SK-N-SH (cell line): ENCODE data around the gene CD180. TPM values are rescaled to one million over a fixed set of nuclear protein-coding genes. Genes with fewer than 3 reads are reported as not detected.

Experiments used
- CTCF ChIA-PET: fragments of 300-600, 350-600 bp; formaldehyde crosslinking; extraction: SDS; loops from one replicate; lab custom pipeline; 2021; lab: Yijun Ruan, JAX
- POLR2A ChIA-PET: fragments of 350-600 bp; sonication (Branson Sonifier 250); formaldehyde crosslinking; extraction: SDS; loops from one replicate; lab custom pipeline; 2020; ENCODE audit warnings: antibody characterized with exemption, inconsistent platforms; lab: Yijun Ruan, JAX
- DNase-seq: peaks from one replicate; pipeline ENCODE4 v3.0.0; 2012
- H2AFZ ChIP-seq: fragments of 200-600 bp; sonication (generic); 2 replicates; pipeline ENCODE4 v1.8.1; 2016; ENCODE audit warnings: antibody characterized with exemption, mild to moderate bottlenecking, low read depth
- H3F3A ChIP-seq: fragments of 200-600 bp; sonication (generic); replicated peaks from 2 replicates; pipeline ENCODE3; 2016; ENCODE audit warnings: antibody characterized with exemption, mild to moderate bottlenecking; ENCODE audit not compliant: insufficient read depth
- H3K27ac ChIP-seq, 2 experiments: fragments of 200-500 bp in 1 of 2; fragments of 200-600 bp in 1 of 2; sonication (Bioruptor generic) in 1 of 2; sonication (generic), shearing (Covaris generic) in 1 of 2; 2 replicates each; pipeline versions ENCODE4 v1.5.1 to v1.6.1; 2014 to 2016; ENCODE audit warnings: low read depth in 2 of 2, inconsistent platforms in 1 of 2, low read length in 1 of 2, mild to moderate bottlenecking in 1 of 2, mixed read lengths in 1 of 2
- H3K27me3 ChIP-seq: fragments of 200-600 bp; sonication (generic), shearing (Covaris generic); 2 replicates; pipeline ENCODE4 v1.6.1; 2016; ENCODE audit warnings: mixed run types; ENCODE audit not compliant: insufficient read depth
- H3K36me3 ChIP-seq, 2 experiments: fragments of 200-500 bp in 1 of 2; fragments of 200-600 bp in 1 of 2; sonication (Bioruptor generic) in 1 of 2; sonication (generic) in 1 of 2; replicated peaks in 1 of 2; 2 replicates each; pipeline versions ENCODE3 to v1.5.1; 2014 to 2016; ENCODE audit warnings: low read length in 1 of 2, mild to moderate bottlenecking in 1 of 2; ENCODE audit not compliant: insufficient read depth in 2 of 2, control insufficient read depth in 1 of 2
- H3K4me1 ChIP-seq, 2 experiments: fragments of 200-500 bp in 1 of 2; fragments of 200-600 bp in 1 of 2; sonication (Bioruptor generic) in 1 of 2; sonication (generic), shearing (Covaris generic) in 1 of 2; 2 replicates each; pipeline versions ENCODE4 v1.5.1 to v1.6.1; 2014 to 2016; ENCODE audit warnings: low read depth in 1 of 2, low read length in 1 of 2, mixed run types in 1 of 2; ENCODE audit not compliant: insufficient read depth in 2 of 2, control insufficient read depth in 1 of 2
- H3K4me2 ChIP-seq: fragments of 200-600 bp; sonication (generic), shearing (Covaris generic); 2 replicates; pipeline ENCODE4 v1.6.1; 2017; ENCODE audit warnings: mixed run types
- H3K4me3 ChIP-seq, 2 experiments: fragments of 200-500 bp in 1 of 2; fragments of 200-600 bp in 1 of 2; sonication (Bioruptor generic) in 1 of 2; sonication (generic), shearing (Covaris generic) in 1 of 2; 2 replicates each; pipeline versions ENCODE4 v1.5.1 to v1.8.1; 2014 to 2016; ENCODE audit warnings: low read depth in 2 of 2, inconsistent platforms in 1 of 2, low read length in 1 of 2, mild to moderate bottlenecking in 1 of 2, mixed read lengths in 1 of 2, moderate library complexity in 1 of 2
- H3K79me2 ChIP-seq: fragments of 200-600 bp; sonication (generic); 2 replicates; pipeline ENCODE4 v1.8.1; 2017; ENCODE audit warnings: mild to moderate bottlenecking; ENCODE audit not compliant: insufficient read depth
- H3K9ac ChIP-seq: fragments of 200-600 bp; sonication (generic); 2 replicates; pipeline ENCODE4 v1.6.1; 2017; ENCODE audit warnings: mixed run types
- H3K9me2 ChIP-seq: fragments of 200-600 bp; sonication (generic); 2 replicates; pipeline ENCODE4 v1.6.1; 2017; ENCODE audit warnings: mixed run types
- H3K9me3 ChIP-seq: fragments of 200-600 bp; sonication (generic); 2 replicates; pipeline ENCODE4 v1.6.1; 2017; ENCODE audit warnings: mixed run types, mild to moderate bottlenecking, moderate library complexity
- H4K20me1 ChIP-seq: fragments of 200-600 bp; sonication (generic); 2 replicates; pipeline ENCODE4 v1.6.1; 2017; ENCODE audit warnings: mild to moderate bottlenecking, mixed run types; ENCODE audit not compliant: insufficient read depth
- EP300 ChIP-seq, 2 experiments: IDR thresholded peaks; 2 replicates each; pipeline versions ENCODE4 v1.4.0 to v1.6.1; 2012; ENCODE audit warnings: borderline replicate concordance in 1 of 2, low read depth in 1 of 2, low read length in 1 of 2
- FOSL2 ChIP-seq: IDR thresholded peaks from 2 replicates; pipeline ENCODE4 v1.4.0; 2012; ENCODE audit warnings: low read depth, mild to moderate bottlenecking, moderate library complexity, borderline replicate concordance
- FOXJ3 ChIP-seq: sonication (generic); formaldehyde crosslinking; IDR thresholded peaks from 2 replicates; pipeline ENCODE4 v1.5.1; 2020; ENCODE audit warnings: mild to moderate bottlenecking, missing genetic modification reagents
- GABPA ChIP-seq: IDR thresholded peaks from 2 replicates; pipeline ENCODE4 v1.4.0; 2012; ENCODE audit warnings: low read depth, mild to moderate bottlenecking
- GATA2 ChIP-seq: sonication (generic); formaldehyde crosslinking; IDR thresholded peaks from 2 replicates; pipeline ENCODE4 v1.5.0; 2020; ENCODE audit warnings: mild to moderate bottlenecking, missing genetic modification reagents
- JUND ChIP-seq: IDR thresholded peaks from 2 replicates; pipeline ENCODE4 v1.4.0; 2012
- NFIC ChIP-seq: IDR thresholded peaks from 2 replicates; pipeline ENCODE4 v1.4.0; 2012; ENCODE audit warnings: borderline replicate concordance
- POLR2AphosphoS5 ChIP-seq: IDR thresholded peaks from 2 replicates; pipeline ENCODE4 v1.6.1; 2012; ENCODE audit warnings: low read depth, low read length
- RAD21 ChIP-seq: IDR thresholded peaks from 2 replicates; pipeline ENCODE4 v1.6.1; 2012; ENCODE audit warnings: mild to moderate bottlenecking, low read length
- RCOR1 ChIP-seq: fragments of 150-350 bp; IDR thresholded peaks from 2 replicates; pipeline ENCODE4 v1.6.1; 2017; ENCODE audit warnings: antibody characterized with exemption, low read length
- RFX5 ChIP-seq: IDR thresholded peaks from 2 replicates; pipeline ENCODE4 v1.6.1; 2012; ENCODE audit warnings: mild to moderate bottlenecking, improper control_type of control experiment, low read length
- SIN3A ChIP-seq: IDR thresholded peaks from 2 replicates; pipeline ENCODE4 v1.6.1; 2012; ENCODE audit warnings: low read depth, mild to moderate bottlenecking, low read length, moderate library complexity, borderline replicate concordance
- TEAD4 ChIP-seq: IDR thresholded peaks from 2 replicates; pipeline ENCODE4 v1.4.0; 2012; ENCODE audit warnings: mild to moderate bottlenecking, borderline replicate concordance; ENCODE audit not compliant: insufficient read depth
- WGBS: methylation state at CpG from one replicate; pipeline ENCODE4 v1.1.6; 2017; ENCODE audit warnings: low lambda C conversion rate; 5-methylcytosine and 5-hydroxymethylcytosine counted together
- polyA plus RNA-seq, 3 experiments: library from polyadenylated mRNA; depleted of rRNA; stranded (reverse); fragments of >200 nt; gene quantifications; 2 replicates each; pipeline ENCODE4 v1.2.3, GENCODE V29; 2012
- TF ChIP-seq, protein P1 (sequence below): IDR thresholded peaks from 2 replicates; pipeline ENCODE4 v1.4.0; 2012; ENCODE audit warnings: low read depth, borderline replicate concordance
- TF ChIP-seq, protein P2 (sequence below): IDR thresholded peaks from 2 replicates; pipeline ENCODE4 v1.4.0; 2012; ENCODE audit warnings: low read depth
- TF ChIP-seq, protein P3 (sequence below): IDR thresholded peaks from 2 replicates; pipeline ENCODE4; 2012

Gene CD180
- polyA plus RNA-seq, 1 of the 3 experiments (the other 2 are of a cell fraction) = 0.02 TPM

DNA sequence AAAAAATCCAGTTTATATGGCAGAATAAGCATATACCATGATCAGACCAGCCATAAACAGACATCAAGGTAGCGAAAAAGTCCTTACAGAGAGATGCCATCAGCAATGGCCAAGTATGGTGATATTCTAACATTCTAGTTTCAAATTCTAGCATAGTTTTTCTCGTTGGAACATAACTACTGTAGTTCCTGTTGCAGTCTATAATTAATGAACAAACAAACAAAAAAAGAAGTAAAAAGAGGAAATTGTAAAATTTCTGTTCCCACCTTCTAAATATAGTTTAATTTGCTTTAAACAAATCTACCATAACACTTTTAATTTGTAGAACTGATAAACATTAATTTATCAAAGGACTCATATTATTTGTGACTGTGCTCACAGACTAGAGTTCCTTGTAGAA is 9.9 kb upstream of the CD180 start:
- H3K27ac ChIP-seq = no peak overlapping the region
- no peak overlapping the region for H3K4me2 ChIP-seq
- H3F3A ChIP-seq = no peaks in the 10 kb centered on the region
- H3K9ac ChIP-seq = no peak overlapping the region
- DNase-seq = no peak
- no peak overlapping the region for H3K4me3 ChIP-seq
- no peak overlapping the region for H2AFZ ChIP-seq
- H3K9me2 ChIP-seq = no peaks in the 10 kb centered on the region
- H3K36me3 ChIP-seq = no peaks in the 10 kb centered on the region
- H4K20me1 ChIP-seq = no peaks in the 10 kb centered on the region
- POLR2A ChIA-PET = no interaction called here
- no peaks in the 10 kb centered on the region for H3K79me2 ChIP-seq
- TF ChIP-seq NFIC (no peak), JUND (no peak), POLR2AphosphoS5 (no peak), FOSL2 (no peak), RCOR1 (no peak), FOXJ3 (CRISPR knock-in tag) (no peak), RFX5 (no peak), GABPA (no peak), EP300 (IDR thresholded peaks at IDR 0.05; ENCODE audit: borderline replicate concordance in 1 of 2, low read depth in 1 of 2, low read length in 1 of 2) (no peak), RAD21 (no peak), TEAD4 (no peak), SIN3A (no peak)
- TF ChIP-seq, protein P1, sequence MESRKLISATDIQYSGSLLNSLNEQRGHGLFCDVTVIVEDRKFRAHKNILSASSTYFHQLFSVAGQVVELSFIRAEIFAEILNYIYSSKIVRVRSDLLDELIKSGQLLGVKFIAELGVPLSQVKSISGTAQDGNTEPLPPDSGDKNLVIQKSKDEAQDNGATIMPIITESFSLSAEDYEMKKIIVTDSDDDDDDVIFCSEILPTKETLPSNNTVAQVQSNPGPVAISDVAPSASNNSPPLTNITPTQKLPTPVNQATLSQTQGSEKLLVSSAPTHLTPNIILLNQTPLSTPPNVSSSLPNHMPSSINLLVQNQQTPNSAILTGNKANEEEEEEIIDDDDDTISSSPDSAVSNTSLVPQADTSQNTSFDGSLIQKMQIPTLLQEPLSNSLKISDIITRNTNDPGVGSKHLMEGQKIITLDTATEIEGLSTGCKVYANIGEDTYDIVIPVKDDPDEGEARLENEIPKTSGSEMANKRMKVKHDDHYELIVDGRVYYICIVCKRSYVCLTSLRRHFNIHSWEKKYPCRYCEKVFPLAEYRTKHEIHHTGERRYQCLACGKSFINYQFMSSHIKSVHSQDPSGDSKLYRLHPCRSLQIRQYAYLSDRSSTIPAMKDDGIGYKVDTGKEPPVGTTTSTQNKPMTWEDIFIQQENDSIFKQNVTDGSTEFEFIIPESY = no peak
- TF ChIP-seq, protein P2, sequence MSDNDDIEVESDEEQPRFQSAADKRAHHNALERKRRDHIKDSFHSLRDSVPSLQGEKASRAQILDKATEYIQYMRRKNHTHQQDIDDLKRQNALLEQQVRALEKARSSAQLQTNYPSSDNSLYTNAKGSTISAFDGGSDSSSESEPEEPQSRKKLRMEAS = no peak
- TF ChIP-seq, protein P3, sequence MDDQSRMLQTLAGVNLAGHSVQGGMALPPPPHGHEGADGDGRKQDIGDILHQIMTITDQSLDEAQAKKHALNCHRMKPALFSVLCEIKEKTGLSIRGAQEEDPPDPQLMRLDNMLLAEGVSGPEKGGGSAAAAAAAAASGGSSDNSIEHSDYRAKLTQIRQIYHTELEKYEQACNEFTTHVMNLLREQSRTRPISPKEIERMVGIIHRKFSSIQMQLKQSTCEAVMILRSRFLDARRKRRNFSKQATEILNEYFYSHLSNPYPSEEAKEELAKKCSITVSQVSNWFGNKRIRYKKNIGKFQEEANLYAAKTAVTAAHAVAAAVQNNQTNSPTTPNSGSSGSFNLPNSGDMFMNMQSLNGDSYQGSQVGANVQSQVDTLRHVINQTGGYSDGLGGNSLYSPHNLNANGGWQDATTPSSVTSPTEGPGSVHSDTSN = no peak
- WGBS = 93% methylated on average over 2 of the region's 2 CpGs
- peaks cover 0 to 20% of the 10 kb centered on the region in 2 experiments; a peak in 2 of 4 replicates for H3K4me1 ChIP-seq
- H3K9me3 ChIP-seq = no peaks in the 10 kb centered on the region
- H3K27me3 ChIP-seq = no peaks in the 10 kb centered on the region
- CTCF ChIA-PET = interaction anchor here (0.8 to 12.2 kb wide), 6 partner anchors 8 to 1046 kb away, joined by 3 to 201 read pairs (median 4); no protein-coding TSS in a partner anchor

DNA sequence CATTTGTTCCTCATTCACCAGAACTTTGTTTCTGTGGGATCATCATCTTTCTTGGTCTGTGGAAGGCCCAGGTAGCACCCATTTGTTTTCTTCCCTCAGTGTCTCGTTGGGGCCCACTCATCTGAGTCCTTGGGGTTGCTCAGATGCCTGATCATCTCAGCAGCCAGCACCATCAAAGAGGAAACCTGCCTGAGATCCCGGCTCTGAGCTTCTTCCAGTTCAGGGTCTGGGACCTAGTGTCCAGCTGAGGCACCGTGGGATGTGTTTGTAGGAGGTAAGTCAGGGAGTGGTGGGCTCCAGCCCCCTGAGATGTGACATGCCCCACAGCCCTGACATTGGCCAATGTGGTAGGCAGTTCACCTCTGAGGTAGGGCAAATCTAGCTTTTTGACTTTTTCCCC is 9.4 kb upstream of the CD180 start:
- H3K27me3 ChIP-seq = no peaks in the 10 kb centered on the region
- H3K36me3 ChIP-seq = no peaks in the 10 kb centered on the region
- ChIA-PET CTCF (interaction anchor here (0.8 to 12.2 kb wide), 6 partner anchors 8 to 900 kb away, joined by 3 to 201 read pairs (median 4); no protein-coding TSS in a partner anchor), POLR2A (no interaction called here)
- H3K9me3 ChIP-seq = no peaks in the 10 kb centered on the region
- H4K20me1 ChIP-seq = no peaks in the 10 kb centered on the region
- H3K9ac ChIP-seq = no peak overlapping the region
- DNase-seq = no peak
- no peaks in the 10 kb centered on the region for H3F3A ChIP-seq
- TF ChIP-seq GATA2 (CRISPR knock-in tag) = no peak
- TF ChIP-seq, protein P2 = no peak
- H3K79me2 ChIP-seq = no peaks in the 10 kb centered on the region
- H3K27ac ChIP-seq = no peak overlapping the region
- H3K9me2 ChIP-seq = no peaks in the 10 kb centered on the region
- H3K4me2 ChIP-seq = no peak overlapping the region
- no peak overlapping the region for H3K4me3 ChIP-seq
- H3K4me1 ChIP-seq = peaks cover 0 to 20% of the 10 kb centered on the region in 2 experiments; a peak in 2 of 4 replicates
- 56% methylated on average over 1 of the region's 3 CpGs for WGBS
- no peak overlapping the region for H2AFZ ChIP-seq
